Naive B cell (primary cell): ENCODE data around the gene CRTAC1. TPM values are rescaled to one million over a fixed set of nuclear protein-coding genes. Genes with fewer than 3 reads are reported as not detected.

ENCODE experiments used
- ATAC-seq, 2 donors: fragments of 150-1000 bp; cut with Tn5 transposase; 2 replicates each; pipeline ENCODE4 v1.10.0; 2021; ENCODE audit warnings: low read depth in 2 of 2, mild to moderate bottlenecking in 2 of 2, moderate library complexity in 2 of 2
- DNase-seq: peaks from one replicate; pipeline ENCODE4 v3.0.0; 2022
- H3K27ac Mint-ChIP-seq, 6 donors: one replicate each; pipeline ENCODE4 v1.8.0; 2020 to 2022; ENCODE audit warnings: mild to moderate bottlenecking in 6 of 6, mixed read lengths in 6 of 6, moderate library complexity in 5 of 6, inconsistent platforms in 2 of 6
- H3K27me3 Mint-ChIP-seq, 3 donors: one replicate each; pipeline ENCODE4 v1.8.0; 2021 to 2022; ENCODE audit warnings: mixed read lengths in 3 of 3, mild to moderate bottlenecking in 1 of 3
- H3K36me3 Mint-ChIP-seq, 2 donors: one replicate each; pipeline ENCODE4 v1.8.0; 2020 to 2022; ENCODE audit warnings: mixed read lengths in 2 of 2, inconsistent platforms in 1 of 2, mild to moderate bottlenecking in 1 of 2
- H3K4me1 Mint-ChIP-seq, 3 donors: one replicate each; pipeline ENCODE4 v1.8.0; 2020 to 2022; ENCODE audit warnings: mixed read lengths in 3 of 3, inconsistent platforms in 1 of 3, mild to moderate bottlenecking in 1 of 3, moderate library complexity in 1 of 3
- H3K4me3 Mint-ChIP-seq, 8 donors: one replicate each; pipeline ENCODE4 v1.8.0; 2020 to 2022; ENCODE audit warnings: mild to moderate bottlenecking in 8 of 8, mixed read lengths in 8 of 8, moderate library complexity in 8 of 8, inconsistent platforms in 2 of 8
- H3K9me3 Mint-ChIP-seq, 7 donors: one replicate each; pipeline ENCODE4 v1.8.0; 2020 to 2022; ENCODE audit warnings: mixed read lengths in 7 of 7, mild to moderate bottlenecking in 5 of 7, inconsistent platforms in 2 of 7, moderate library complexity in 1 of 7
- polyA plus RNA-seq, 6 donors: library from polyadenylated mRNA; unstranded; fragments of 300-500 nt; fragmentation: Illumina TruSeq; gene quantifications; one replicate each; pipeline ENCODE4 v1.2.3, GENCODE V29; 2021; ENCODE audit warnings: low read depth in 6 of 6

Gene CRTAC1, protein sequence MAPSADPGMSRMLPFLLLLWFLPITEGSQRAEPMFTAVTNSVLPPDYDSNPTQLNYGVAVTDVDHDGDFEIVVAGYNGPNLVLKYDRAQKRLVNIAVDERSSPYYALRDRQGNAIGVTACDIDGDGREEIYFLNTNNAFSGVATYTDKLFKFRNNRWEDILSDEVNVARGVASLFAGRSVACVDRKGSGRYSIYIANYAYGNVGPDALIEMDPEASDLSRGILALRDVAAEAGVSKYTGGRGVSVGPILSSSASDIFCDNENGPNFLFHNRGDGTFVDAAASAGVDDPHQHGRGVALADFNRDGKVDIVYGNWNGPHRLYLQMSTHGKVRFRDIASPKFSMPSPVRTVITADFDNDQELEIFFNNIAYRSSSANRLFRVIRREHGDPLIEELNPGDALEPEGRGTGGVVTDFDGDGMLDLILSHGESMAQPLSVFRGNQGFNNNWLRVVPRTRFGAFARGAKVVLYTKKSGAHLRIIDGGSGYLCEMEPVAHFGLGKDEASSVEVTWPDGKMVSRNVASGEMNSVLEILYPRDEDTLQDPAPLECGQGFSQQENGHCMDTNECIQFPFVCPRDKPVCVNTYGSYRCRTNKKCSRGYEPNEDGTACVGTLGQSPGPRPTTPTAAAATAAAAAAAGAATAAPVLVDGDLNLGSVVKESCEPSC
- polyA plus RNA-seq, result not detected

DNA sequence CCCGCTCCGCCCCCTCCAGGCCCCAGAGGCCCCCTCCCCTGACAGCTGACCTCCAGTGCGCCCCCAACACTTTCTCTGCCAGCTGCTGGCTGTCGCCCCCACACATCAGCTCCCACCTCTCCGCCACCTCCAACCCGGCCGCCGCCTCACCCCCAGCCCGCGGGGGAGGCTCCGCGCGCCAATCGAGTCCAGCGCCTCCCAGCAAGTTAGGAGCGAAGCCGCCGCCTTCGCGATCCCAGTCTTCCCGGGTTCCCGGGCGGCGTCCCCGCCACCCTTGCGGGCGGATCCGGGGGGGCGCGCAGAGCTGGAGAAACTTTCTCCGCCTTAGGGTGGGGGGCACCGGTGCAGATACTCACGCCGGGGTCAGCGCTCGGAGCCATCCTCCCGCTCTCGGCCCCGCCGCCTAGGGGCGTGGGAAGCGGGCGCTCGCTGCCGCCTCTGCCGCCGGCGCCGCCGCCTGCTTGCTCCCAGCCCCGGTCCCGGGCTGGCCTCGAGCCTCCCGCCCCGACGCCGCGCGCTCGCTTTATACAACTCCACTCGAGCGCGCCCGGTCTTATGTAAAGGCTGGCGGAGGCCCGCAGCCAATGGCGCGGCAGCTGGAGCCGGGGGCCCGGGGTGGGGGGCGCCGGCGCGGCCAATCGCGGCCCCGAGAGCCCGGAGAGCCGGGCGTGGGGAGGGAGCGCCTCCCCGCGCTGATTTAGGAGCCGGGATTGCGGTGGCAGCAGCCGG is at the start of gene CRTAC1:
Gene CRTAC1 (minus strand): TSS at position 529 of the 729 bp plus-strand sequence. CDS start 149 bp downstream, at position 380.
- Mint-ChIP-seq H3K36me3 (no peaks in the 10 kb centered on the region), H3K4me3 (peak within 1 kb of the TSS in 5 of 8 donors; percentile 26 to 72 (median 37)), H3K4me1 (peaks cover 5 to 21% (median 6%) of the 10 kb centered on the region in 3 donors), H3K9me3 (no peaks in the 10 kb centered on the region), H3K27me3 (peaks cover 62 to 84% (median 74%) of the 10 kb centered on the region in 3 donors), H3K27ac (peak within 1 kb of the TSS in 1 of 6 donors; percentile 88)
- no peak for ATAC-seq
- DNase-seq, result no peak

DNA sequence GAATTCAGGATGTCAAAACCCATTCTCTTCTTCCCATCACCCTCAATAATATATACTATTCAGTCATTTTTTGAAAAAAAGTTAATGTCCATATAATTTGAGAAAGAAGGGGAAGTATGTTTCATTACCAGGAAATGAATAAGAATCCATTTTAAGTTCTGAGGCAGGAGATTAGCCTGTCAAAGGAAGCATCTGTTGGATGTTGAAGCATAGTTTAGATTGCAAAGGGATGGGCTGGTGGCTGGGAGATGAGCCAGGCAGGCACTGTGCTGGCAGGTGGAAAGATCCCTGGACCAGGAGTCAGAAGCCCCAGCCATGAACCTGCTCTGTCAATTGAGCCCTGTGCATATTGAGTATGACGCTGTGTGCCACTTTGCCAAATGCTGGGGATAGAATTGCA is 48.4 kb upstream of the CRTAC1 start:
- no peak for DNase-seq
- Mint-ChIP-seq H3K4me3 (no peak overlapping the region), H3K4me1 (no peaks in the 10 kb centered on the region), H3K27ac (no peak overlapping the region), H3K27me3 (peaks cover 10 to 45% (median 13%) of the 10 kb centered on the region in 3 donors), H3K36me3 (no peaks in the 10 kb centered on the region), H3K9me3 (no peaks in the 10 kb centered on the region)
- no peak for ATAC-seq

DNA sequence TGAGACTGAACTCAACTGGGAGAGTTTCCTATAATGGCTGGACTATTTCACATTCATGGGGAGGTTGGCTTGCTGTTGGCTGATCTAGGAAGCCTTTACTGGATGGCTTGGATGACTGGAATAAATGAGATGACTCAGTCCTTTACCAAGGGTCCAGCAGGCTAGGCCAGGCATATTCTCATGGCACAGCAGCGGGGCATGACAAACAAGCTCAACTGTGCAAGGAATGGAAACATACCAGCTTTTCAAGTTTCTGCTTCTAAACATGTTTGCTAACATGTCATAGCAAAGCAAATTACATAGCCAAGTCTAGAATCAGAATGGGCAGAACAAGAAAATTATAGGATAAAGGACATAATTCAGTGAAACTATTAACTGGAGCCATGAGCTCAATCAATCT is 46.8 kb upstream of the CRTAC1 start:
- H3K27me3 Mint-ChIP-seq, result peaks cover 15 to 53% (median 26%) of the 10 kb centered on the region in 3 donors
- no peaks in the 10 kb centered on the region for H3K4me1 Mint-ChIP-seq
- H3K36me3 Mint-ChIP-seq, result no peaks in the 10 kb centered on the region
- H3K9me3 Mint-ChIP-seq, result peaks cover 0 to 3% (median 0%) of the 10 kb centered on the region in 7 donors
- DNase-seq, result no peak
- ATAC-seq, result no peak
- no peak overlapping the region for H3K27ac Mint-ChIP-seq
- no peak overlapping the region for H3K4me3 Mint-ChIP-seq

DNA sequence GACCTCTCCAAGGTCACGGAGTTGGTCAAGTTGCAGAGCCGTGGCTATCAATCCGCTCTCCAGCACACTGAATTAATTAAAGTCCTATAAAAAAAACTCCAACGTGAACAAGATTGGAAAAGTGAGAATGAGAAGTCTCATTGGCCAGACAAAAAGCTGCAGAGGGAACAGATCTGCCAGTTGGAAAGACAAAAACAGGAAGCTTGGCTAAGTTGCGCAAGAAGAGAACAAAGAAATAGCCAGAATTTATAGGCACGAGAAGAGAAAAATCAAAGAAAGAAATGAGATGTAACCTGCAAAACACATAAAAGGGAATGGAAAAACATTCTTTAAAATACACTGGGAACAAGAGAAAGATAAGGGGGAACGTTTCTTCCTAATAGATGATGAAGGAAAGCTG is 45.7 kb upstream of the CRTAC1 start:
- H3K27ac Mint-ChIP-seq, result peak overlapping the region in 1 of 6 donors; percentile 8
- H3K4me1 Mint-ChIP-seq, result no peaks in the 10 kb centered on the region
- no peak overlapping the region for H3K4me3 Mint-ChIP-seq
- peaks cover 16 to 57% (median 26%) of the 10 kb centered on the region in 3 donors for H3K27me3 Mint-ChIP-seq
- H3K9me3 Mint-ChIP-seq, result peaks cover 0 to 6% (median 2%) of the 10 kb centered on the region in 7 donors
- DNase-seq (no peak), ATAC-seq (no peak)
- no peaks in the 10 kb centered on the region for H3K36me3 Mint-ChIP-seq

DNA sequence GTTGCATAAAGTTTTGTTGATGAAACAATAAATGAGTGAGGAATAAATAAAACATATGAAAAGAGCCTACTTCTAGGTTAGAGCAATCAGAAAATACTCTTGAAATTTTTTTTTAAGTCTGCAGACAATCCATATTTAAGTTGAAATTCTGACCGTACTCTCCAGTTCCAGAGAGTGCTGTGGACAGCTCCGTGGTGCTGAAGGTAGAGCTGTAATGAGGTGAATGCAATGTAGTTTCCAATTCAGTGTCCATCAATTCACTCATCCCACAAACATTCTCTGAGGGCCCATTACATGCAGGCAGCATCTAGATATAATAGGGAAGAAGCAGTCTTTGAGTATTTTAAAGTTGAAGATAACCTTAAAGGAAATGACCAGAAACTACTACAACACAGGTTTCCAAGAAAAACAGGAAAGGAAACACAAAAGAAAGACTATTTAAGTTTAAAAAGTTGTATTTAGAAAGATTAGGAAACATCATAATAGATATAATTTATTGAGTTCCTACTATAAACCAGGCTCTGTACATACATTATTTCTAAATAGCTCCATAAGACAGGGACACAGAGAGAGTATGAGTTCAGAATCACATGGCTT is 44.0 kb upstream of the CRTAC1 start:
- Mint-ChIP-seq H3K36me3 (no peaks in the 10 kb centered on the region), H3K27me3 (peaks cover 20 to 52% (median 28%) of the 10 kb centered on the region in 3 donors), H3K4me1 (no peaks in the 10 kb centered on the region), H3K4me3 (no peak overlapping the region), H3K9me3 (peaks cover 0 to 9% (median 2%) of the 10 kb centered on the region in 7 donors), H3K27ac (no peak overlapping the region)
- DNase-seq (no peak), ATAC-seq (no peak)

DNA sequence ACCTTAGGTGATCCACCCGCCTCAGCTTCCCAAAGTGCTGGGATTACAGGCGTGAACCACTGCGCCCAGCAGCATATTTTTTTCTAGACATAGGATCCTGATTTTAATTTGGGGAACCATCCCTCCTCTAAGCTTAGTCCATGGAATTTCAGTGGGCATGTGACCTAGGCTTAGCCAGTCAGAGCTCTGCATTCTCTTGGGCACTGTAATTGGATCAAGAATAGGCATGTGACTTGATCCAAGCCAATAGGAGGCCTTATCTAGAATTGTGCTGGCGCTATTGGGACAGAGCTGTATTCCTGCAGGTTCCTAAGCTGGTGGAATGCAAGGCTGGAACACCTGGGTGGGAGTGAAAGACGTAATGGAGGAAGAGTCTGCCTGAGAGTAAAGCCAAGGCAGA is 36.7 kb upstream of the CRTAC1 start:
- DNase-seq (no peak), ATAC-seq (no peak)
- Mint-ChIP-seq H3K4me1 (no peaks in the 10 kb centered on the region), H3K9me3 (peaks cover 0 to 9% (median 0%) of the 10 kb centered on the region in 7 donors), H3K36me3 (no peaks in the 10 kb centered on the region), H3K4me3 (no peak overlapping the region), H3K27ac (peak overlapping the region in 1 of 6 donors; percentile 88), H3K27me3 (peaks cover 30 to 59% (median 53%) of the 10 kb centered on the region in 3 donors)

DNA sequence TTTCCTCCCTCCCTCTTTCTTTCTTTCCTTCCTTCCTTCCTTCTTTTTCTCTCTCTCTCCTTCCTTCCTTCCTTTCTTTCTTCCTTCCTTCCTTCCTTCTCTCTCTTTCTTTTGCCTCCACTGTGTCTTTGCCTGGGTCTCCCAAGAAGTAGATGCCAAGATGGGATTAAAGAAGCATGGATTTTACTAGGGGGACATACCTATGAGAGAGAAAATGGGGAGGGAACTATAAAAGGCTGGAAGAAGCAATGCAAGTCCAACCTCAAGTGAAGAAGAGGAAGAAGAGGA is 33.3 kb upstream of the CRTAC1 start:
- Mint-ChIP-seq H3K27ac (peak overlapping the region in 1 of 6 donors; percentile 39), H3K4me3 (no peak overlapping the region), H3K27me3 (peaks cover 50 to 84% (median 64%) of the 10 kb centered on the region in 3 donors), H3K9me3 (peaks cover 0 to 3% (median 0%) of the 10 kb centered on the region in 7 donors), H3K36me3 (no peaks in the 10 kb centered on the region), H3K4me1 (no peaks in the 10 kb centered on the region)
- DNase-seq (no peak), ATAC-seq (no peak)

DNA sequence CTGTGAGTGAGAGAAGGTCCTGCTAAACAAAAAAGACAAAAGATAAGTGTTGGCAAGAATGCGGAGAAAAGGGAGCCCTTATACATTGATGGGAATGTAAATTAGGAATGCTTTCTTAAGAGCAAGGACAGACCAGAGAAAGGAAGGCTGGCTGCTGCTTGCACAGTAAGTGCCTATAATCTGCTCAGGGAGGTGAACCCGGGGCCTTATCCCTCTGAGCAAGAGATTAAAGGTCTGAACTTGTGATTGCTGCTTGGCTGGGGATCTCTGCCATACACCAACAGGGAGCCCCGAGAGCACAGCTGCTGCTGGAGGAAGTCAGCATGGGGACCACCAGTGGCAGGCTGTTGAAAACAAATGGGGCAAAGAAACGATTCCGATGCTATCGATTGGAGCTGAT is 32.0 kb upstream of the CRTAC1 start:
- Mint-ChIP-seq H3K4me3 (peak overlapping the region in 1 of 8 donors; percentile 14), H3K27ac (no peak overlapping the region), H3K4me1 (no peaks in the 10 kb centered on the region), H3K36me3 (no peaks in the 10 kb centered on the region), H3K9me3 (peaks cover 0 to 3% (median 0%) of the 10 kb centered on the region in 7 donors), H3K27me3 (peaks cover 53 to 73% (median 59%) of the 10 kb centered on the region in 3 donors)
- DNase-seq, result no peak
- no peak for ATAC-seq

DNA sequence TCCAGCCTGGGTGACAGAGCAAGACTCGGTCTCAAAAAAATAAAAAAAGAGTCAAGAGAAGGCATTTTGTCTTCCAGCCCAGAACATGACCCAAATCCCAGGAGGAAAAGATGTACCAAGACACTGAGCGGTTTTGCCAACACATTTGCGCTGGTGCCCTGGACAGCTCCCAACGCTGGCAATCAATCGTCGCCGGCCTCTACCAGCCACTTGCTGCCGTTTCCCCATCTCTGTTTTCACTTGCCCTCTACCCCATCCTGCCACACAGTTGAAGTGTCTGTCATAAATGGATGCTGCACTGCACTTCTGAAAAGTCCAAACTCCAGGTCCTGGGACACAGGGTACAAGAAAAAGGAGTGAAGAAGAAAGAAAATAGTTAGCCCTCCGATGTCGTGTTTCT is 29.7 kb upstream of the CRTAC1 start:
- Mint-ChIP-seq H3K27me3 (peaks cover 47 to 66% (median 55%) of the 10 kb centered on the region in 3 donors), H3K9me3 (peaks cover 0 to 10% (median 0%) of the 10 kb centered on the region in 7 donors), H3K27ac (no peak overlapping the region), H3K4me3 (no peak overlapping the region), H3K36me3 (no peaks in the 10 kb centered on the region), H3K4me1 (peaks cover 0 to 7% (median 7%) of the 10 kb centered on the region in 3 donors)
- DNase-seq, result no peak
- no peak for ATAC-seq

DNA sequence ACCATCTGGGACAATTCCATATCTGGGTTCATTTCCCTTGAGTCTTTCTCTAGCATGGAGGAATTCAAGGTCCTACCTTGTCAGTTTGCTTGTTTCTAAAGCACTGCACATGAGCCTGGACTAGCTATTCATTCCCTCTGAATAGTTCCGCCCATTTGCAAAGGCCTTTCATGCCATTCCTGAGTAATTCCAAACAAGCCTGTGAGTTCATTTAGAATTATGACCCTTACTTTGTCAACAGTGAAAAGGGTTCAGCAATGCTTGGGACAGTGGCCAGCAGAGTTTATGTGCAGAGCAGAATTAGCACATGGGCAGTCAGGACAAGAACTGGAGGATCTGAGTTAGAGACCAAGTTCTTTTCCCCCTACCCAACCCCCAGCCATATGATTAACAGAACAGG is 27.9 kb upstream of the CRTAC1 start:
- Mint-ChIP-seq H3K9me3 (peaks cover 0 to 10% (median 0%) of the 10 kb centered on the region in 7 donors), H3K36me3 (no peaks in the 10 kb centered on the region), H3K4me3 (no peak overlapping the region), H3K4me1 (peaks cover 0 to 7% (median 7%) of the 10 kb centered on the region in 3 donors), H3K27me3 (peaks cover 40 to 53% (median 47%) of the 10 kb centered on the region in 3 donors), H3K27ac (no peak overlapping the region)
- DNase-seq, result no peak
- no peak for ATAC-seq

DNA sequence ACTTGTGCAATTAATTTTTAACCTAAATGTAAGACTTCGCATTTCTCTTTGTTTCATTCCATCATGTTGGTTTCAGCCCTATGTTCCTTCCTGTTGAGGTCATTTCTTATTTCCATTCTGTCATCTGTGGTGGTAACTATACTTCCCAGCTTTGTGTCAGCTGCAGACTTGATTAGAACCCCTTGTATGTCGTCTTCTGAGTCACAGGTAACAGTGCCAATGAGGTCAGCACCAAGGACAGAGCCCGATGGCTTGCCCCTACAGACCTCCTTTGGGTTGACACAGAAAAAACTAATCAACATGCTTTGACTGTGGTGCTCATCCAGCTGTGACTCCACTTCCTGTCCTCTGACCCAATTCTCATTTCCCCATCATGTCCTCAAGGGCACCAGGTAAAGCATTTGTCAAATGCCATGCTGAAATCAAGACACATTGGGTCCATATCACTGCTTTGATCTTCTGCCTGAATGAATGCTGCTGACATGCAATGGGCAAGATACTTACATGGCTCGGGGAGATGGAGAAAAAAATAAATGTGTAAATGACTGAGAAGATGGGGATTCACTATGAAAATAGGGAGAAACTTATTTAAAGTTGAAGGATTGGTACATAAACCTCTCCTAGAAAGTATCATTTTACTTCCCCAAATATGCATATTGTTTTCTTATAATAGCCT is 25.6 kb upstream of the CRTAC1 start:
- DNase-seq (no peak), ATAC-seq (peak; percentile 32 to 54)
- H3K9me3 Mint-ChIP-seq, result peaks cover 0 to 10% (median 0%) of the 10 kb centered on the region in 7 donors
- no peaks in the 10 kb centered on the region for H3K36me3 Mint-ChIP-seq
- H3K4me3 Mint-ChIP-seq, result no peak overlapping the region
- peak overlapping the region in 1 of 6 donors; percentile 23 for H3K27ac Mint-ChIP-seq
- peaks cover 0 to 7% (median 7%) of the 10 kb centered on the region in 3 donors for H3K4me1 Mint-ChIP-seq
- peaks cover 29 to 46% (median 39%) of the 10 kb centered on the region in 3 donors for H3K27me3 Mint-ChIP-seq

DNA sequence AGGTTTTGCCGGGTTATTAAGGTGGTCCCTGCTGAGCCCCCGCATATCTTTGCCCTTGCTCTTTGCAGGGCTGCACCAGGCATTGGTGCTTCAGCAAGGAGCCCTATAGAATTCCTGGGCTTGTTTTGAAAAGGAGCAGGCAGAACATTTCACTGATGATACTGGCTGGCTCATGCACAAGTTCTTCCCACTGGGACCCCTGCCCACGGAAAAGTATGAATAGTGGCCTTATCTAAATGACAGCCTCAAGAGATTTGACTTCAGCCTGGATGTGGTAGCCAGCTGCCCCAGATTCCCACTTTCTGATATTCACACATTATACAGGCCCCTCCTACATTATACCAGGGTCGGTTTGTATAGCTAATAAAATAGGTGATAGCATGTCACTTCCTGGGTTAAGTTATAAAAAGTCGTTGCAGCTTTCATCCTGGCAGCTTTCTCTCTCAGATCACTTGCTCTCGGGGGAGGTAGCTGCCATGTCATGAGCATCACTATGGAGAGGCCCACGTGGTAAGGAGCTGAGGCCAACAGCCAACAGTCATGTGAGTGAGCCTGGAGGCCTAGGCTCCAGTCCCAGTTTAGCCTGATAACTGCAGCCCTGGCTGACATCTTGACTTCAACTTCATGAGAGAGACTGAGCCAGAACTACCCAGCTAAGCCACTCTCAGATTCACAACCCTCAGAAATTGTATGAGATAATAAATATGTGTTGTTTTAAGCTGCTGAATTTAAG is 16.8 kb upstream of the CRTAC1 start:
- peaks cover 37 to 56% (median 49%) of the 10 kb centered on the region in 3 donors for H3K27me3 Mint-ChIP-seq
- H3K36me3 Mint-ChIP-seq, result no peaks in the 10 kb centered on the region
- H3K4me3 Mint-ChIP-seq, result no peak overlapping the region
- ATAC-seq, result no peak
- H3K27ac Mint-ChIP-seq, result peak overlapping the region in 1 of 6 donors; percentile 23
- H3K9me3 Mint-ChIP-seq, result no peaks in the 10 kb centered on the region
- peaks cover 0 to 5% (median 3%) of the 10 kb centered on the region in 3 donors for H3K4me1 Mint-ChIP-seq
- no peak for DNase-seq
